Sigmoid colon (tissue), 3 donors: Measurements from ENCODE around the gene SLC6A18.

Experiments used
- CTCF ChIP-seq, 4 experiments: fragments of 450-650 bp in 3 of 4; fragments of 200-600 bp in 1 of 4; IDR thresholded peaks; one replicate each; pipeline ENCODE4 v1.5.1; 2016 to 2019; ENCODE audit warnings: antibody characterized with exemption in 4 of 4, mild to moderate bottlenecking in 3 of 4, moderate library complexity in 2 of 4
- POLR2A ChIP-seq, 2 donors: fragments of 450-650 bp; IDR thresholded peaks; one replicate each; pipeline ENCODE4 v1.6.1; 2016; ENCODE audit warnings: antibody characterized with exemption in 2 of 2, mild to moderate bottlenecking in 2 of 2, moderate library complexity in 2 of 2

- TF ChIP-seq CTCF (IDR thresholded peaks at IDR 0.05) (no peak), POLR2A (IDR thresholded peaks at IDR 0.05) (no peak)
These were observed 31.6 kb downstream of the SLC6A18 start for GRCh38 chr5:1256776-1257175.
